PC-3 (cell line): ENCODE results near the gene LMTK2.

Experiments used
- CTCF ChIP-seq: fragments of 300-600 bp; sonication (generic); conservative IDR thresholded peaks from 2 replicates; pipeline ENCODE4 v1.5.1; 2017; ENCODE audit warnings: antibody characterized with exemption, low read depth, mild to moderate bottlenecking, low read length
- EZH2 ChIP-seq: fragments of 300-600 bp; sonication (generic); IDR thresholded peaks from one replicate; pipeline ENCODE4 v1.6.1; 2017; ENCODE audit warnings: antibody characterized with exemption, mild to moderate bottlenecking, low read length; ENCODE audit not compliant: unreplicated experiment
- EZH2phosphoT487 ChIP-seq: fragments of 300-600 bp; sonication (generic); IDR thresholded peaks from 2 replicates; pipeline ENCODE4 v1.6.1; 2018; ENCODE audit warnings: mild to moderate bottlenecking, antibody characterized with exemption, low read length, borderline replicate concordance

- TF ChIP-seq EZH2 (no peak), CTCF (peak; percentile 85), EZH2phosphoT487 (no peak)
These were observed at the start of gene LMTK2 for GRCh38 chr7:98106647-98107312.
